NCI-H1092 treated with DMSO at 0.1 percent for 48 hours (cell line): ENCODE results near the gene MYADML2.
"Not testable (repeated sequence)": the region's sequence is repeated elsewhere in the genome, so short reads cannot be mapped to it uniquely, and the experiment has no call there.

Experiments
- DNase-seq: peaks from one replicate; lab custom pipeline; 2025; lab: John Stamatoyannopoulos, UW

Gene MYADML2, protein sequence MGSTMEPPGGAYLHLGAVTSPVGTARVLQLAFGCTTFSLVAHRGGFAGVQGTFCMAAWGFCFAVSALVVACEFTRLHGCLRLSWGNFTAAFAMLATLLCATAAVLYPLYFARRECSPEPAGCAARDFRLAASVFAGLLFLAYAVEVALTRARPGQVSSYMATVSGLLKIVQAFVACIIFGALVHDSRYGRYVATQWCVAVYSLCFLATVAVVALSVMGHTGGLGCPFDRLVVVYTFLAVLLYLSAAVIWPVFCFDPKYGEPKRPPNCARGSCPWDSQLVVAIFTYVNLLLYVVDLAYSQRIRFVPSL

GRCh38 chr17:81947189-81947588 lies at the start of gene MYADML2:
MYADML2 (minus strand) TSS chr17:81947233; CDS start chr17:81941741, 5,492 bp downstream.
- DNase-seq, result no peak

DNA sequence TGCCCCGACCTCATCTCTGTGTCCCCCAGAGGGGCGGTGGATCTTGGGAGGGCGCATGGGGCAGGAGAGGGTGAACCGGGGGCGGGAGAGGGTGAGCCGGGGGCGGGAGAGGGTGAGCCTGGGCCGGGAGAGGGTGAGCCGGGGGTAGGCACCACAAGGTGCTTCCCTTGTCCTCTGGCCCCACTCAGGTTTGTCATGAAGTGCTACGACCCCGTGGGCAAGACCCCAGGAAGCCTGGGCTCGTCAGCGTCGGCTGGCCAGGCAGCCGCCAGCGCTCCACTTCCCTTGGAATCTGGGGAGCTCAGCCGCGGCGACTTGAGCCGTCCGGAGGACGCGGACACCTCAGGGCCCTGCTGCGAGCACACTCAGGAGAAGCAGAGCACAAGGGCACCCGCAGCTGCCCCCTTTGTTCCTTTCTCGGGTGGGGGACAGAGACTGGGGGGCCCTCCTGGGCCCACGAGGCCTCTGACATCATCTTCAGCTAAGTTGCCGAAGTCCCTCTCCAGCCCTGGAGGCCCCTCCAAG lies 49.3 kb upstream of the MYADML2 start:
- no peak for DNase-seq

DNA sequence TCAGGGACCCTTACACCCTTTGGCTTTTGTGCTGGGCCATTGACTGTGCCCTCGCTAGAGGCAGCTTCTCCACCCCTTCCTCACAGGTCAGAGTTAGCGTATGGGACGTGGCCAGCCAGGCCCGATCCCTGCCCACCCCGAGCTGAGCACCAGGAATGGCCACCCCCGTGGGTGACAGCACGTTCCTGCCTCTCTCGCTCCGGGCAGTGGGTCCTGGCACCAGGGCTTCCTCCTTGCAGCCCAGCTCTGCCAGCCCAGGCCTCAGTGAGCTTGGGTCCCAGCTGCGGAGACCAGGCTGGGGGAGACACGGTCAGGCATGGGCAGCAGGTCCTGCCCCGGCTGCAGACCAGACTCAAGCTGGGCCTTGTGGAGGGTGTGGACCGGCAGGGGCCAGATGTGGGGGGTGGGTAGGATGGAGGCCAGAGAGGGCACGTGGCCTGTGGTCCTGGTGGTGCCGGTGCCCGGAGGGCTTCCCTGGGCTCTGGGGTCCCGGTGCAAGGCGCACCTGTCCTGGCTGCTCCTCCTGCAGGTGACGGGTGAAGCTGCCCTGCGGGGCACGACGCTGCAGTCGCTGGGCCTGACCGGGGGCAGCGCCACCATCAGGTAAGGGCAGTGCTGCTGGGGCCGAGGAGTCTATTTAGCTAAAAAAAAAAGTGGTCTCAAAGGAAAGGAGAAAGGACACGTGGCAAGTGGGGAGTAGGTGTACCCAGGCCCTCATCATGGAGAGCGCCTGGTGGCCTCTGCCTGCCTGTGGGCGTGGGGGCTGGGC lies 48.6 kb upstream of the MYADML2 start:
- DNase-seq, result no peak

GRCh38 chr17:81994593-81995462 lies 47.8 kb upstream of the MYADML2 start:
- no peak for DNase-seq

- no peak for DNase-seq
These were observed 46.9 kb upstream of the MYADML2 start for GRCh38 chr17:81993729-81994592.

GRCh38 chr17:81992306-81993102 lies 45.5 kb upstream of the MYADML2 start:
- DNase-seq, result no peak

DNA sequence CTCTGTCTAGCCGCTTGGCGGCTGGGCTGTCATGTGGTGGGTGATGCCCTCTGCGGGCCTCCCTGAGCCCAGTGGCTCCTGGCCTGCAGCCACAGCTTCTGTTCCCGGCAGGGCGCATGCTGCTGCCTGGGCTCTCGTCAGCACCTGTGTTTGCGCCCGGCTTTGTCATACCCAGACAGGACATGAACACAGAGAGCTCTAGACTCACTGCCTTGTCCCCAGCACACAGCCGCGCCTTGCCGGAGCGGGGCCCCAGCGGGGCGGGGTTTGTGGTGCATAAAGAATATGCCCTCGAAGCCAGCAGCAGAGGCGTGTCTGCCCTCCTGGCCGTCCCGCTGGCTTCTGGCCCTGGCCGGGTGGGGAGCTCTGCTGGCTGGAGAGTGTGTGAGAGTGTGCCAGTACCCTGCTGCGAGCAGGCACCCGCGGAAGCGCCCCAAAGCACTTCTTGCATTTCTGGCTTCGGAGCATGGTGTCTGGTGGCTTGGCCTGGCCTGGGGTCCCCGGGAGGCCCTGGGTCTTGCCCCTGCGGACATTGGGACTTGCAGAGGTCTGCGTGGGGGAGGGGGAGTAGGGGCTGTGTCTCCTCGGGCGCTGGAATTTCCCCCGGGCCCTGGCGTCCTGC lies 44.8 kb upstream of the MYADML2 start:
- peak; percentile 53 for DNase-seq

GRCh38 chr17:81990836-81991683 lies 44.0 kb upstream of the MYADML2 start:
- DNase-seq, result no peak

DNA sequence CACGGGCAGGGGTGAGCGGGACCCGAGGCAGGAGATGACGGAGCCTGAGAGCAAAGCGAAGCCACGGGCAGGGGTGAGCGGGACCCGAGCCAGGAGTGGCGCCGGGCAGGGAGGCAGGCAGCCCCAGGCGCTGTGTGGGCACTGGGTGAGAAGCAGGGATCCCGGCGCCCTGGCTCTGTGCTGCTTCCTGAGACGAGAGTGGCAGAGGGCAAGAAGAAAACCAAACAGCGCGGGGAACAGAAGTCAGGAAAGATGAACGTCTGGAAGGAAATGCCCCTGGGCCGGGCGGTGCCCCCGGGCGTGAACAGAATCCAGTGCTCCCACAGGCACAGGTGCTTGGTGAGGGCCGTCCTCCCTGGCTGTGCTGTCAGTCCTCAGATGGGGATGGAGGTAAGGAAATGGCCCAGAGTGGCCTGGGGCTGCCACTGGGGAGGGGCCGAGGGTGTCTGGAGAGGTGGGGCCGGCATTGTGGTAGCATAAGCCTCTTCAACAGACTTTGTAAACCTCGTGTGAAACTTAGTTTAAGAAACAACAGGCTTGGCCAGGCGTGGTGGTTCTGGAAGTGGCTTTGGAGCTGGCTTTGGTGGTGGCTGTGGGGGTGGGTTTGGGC lies 40.2 kb upstream of the MYADML2 start:
- DNase-seq, result no peak

DNA sequence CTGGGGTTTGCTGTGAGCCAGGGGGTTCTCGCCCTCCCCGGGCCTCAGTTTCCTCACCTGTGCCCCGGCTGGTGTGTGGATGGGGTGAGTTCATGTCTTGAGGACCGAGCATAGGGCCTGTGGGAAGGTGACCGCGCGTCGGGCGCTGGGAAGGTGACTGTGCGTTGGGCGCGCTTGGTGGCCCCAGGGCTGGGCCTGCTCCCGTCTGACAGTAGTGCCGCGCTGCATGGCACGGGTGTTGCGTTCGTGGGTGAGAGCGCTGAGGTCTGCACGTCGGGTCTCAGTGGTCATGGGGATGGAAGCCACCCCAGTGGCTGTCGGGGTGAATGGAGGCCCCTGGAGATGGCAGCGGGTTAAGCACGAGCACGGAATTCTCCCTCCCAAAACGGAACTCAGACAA lies 39.6 kb upstream of the MYADML2 start:
- no peak for DNase-seq

- DNase-seq, result no peak
These were observed 37.9 kb upstream of the MYADML2 start for GRCh38 chr17:81984773-81985410.

GRCh38 chr17:81983639-81984373 lies 36.8 kb upstream of the MYADML2 start:
- no peak for DNase-seq

GRCh38 chr17:81983011-81983638 lies 36.1 kb upstream of the MYADML2 start:
- no peak for DNase-seq

GRCh38 chr17:81981511-81981910 lies 34.5 kb upstream of the MYADML2 start:
- DNase-seq, result not testable (repeated sequence)

GRCh38 chr17:81980707-81981343 lies 33.8 kb upstream of the MYADML2 start:
- DNase-seq, result no peak

DNA sequence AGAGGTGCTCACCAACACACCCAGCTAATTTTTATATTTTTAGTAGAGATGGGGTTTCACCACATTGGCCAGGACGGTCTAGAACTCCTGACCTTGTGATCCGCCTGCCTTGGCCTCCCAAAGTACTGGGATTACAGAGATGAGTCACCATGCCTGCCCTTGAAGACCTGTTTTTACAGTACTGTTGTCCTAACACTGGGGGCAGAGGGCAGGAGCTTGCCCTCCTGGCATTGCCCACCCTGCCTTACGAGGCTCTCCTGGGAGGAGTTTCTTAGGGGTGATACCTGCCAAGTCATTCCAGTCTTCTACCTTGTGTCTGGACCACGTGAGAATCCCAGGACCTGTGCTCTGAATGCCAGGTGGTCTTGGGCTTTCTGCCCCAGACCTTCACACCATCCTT lies 33.1 kb upstream of the MYADML2 start:
- DNase-seq, result no peak
